Spinal cord (tissue), 10 donors: ENCODE measurements around the gene KRT83. TPM values are rescaled to one million over a fixed set of nuclear protein-coding genes. Genes with fewer than 3 reads are reported as not detected.
"Not testable (repeated sequence)": the region's sequence is repeated elsewhere in the genome, so short reads cannot be mapped to it uniquely, and the experiment has no call there.

Experiments used
- DNase-seq, 6 donors: peaks; one replicate each; pipeline versions ENCODE4 v3.0.0 to v3.0.0-alpha.2; 2013 to 2015; ENCODE audit warnings: low spot score in 6 of 6, low read depth in 4 of 6
- H3K27ac ChIP-seq: one replicate; pipeline ENCODE4 v1.5.1; 2013; ENCODE audit warnings: low read depth, low read length, control low read depth
- H3K27me3 ChIP-seq: one replicate; pipeline ENCODE4 v1.6.1; 2013; ENCODE audit warnings: low read length; ENCODE audit not compliant: control insufficient read depth, insufficient read depth
- H3K36me3 ChIP-seq: one replicate; pipeline ENCODE4 v1.6.1; 2013; ENCODE audit warnings: low read length; ENCODE audit not compliant: control insufficient read depth, insufficient read depth
- H3K4me1 ChIP-seq: one replicate; pipeline ENCODE4 v1.6.1; 2013; ENCODE audit warnings: low read length; ENCODE audit not compliant: control insufficient read depth, insufficient read depth
- H3K4me3 ChIP-seq: one replicate; pipeline ENCODE4 v1.5.1; 2013; ENCODE audit warnings: low read depth, low read length, control low read depth
- H3K9me3 ChIP-seq: one replicate; pipeline ENCODE4 v1.6.1; 2013; ENCODE audit warnings: low read length; ENCODE audit not compliant: control insufficient read depth, insufficient read depth
- WGBS: methylation state at CpG from one replicate; pipeline ENCODE4 v1.1.5; 2013; ENCODE audit warnings: missing lambda C conversion rate; ENCODE audit not compliant: insufficient coverage; 5-methylcytosine and 5-hydroxymethylcytosine counted together
- polyA plus RNA-seq, 2 donors: library from polyadenylated mRNA; unstranded; fragments of 120-200 nt; gene quantifications; one replicate each; pipeline ENCODE4 v1.2.1, GENCODE V29; 2013; ENCODE audit not compliant: insufficient read length in 2 of 2
- total RNA-seq, 2 donors: library from RNA; depleted of rRNA in 1 of 2; stranded (reverse); fragments of 120-200 nt in 1 of 2; fragments of >200 nt in 1 of 2; gene quantifications; one replicate each; pipeline versions ENCODE4 v1.2.3 to v1.2.4, GENCODE V29; 2013 to 2014
- donor health status: healthy.

KRT83 gene
- total and polyA plus RNA-seq, 4 donors, result not detected

DNA sequence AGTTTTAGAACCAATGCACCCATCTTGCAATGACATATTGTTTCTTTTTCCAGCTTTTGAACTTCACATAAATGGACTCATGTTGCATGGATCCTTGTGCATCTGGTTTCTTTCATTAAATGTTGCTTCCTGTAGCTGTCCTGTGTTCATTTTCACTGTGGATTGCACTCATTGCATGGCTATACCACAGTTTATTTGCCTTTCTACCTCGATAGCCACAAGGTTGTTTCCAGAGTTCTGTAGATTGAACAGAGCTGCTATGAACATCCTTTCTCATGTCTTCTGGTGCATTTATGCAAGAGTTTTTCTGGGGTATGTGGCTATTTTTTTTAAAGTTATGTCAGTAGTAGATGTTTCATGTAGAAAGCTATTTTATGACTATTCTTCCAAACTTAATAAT lies 26.4 kb downstream of the KRT83 start:
- no peaks in the 10 kb centered on the region for H3K9me3 ChIP-seq
- no peak overlapping the region for H3K27ac ChIP-seq
- WGBS, result no CpG with 5 or more reads among the region's 1 CpG
- H3K4me3 ChIP-seq, result no peak overlapping the region
- H3K4me1 ChIP-seq, result no peaks in the 10 kb centered on the region
- H3K36me3 ChIP-seq, result no peaks in the 10 kb centered on the region
- H3K27me3 ChIP-seq, result peaks cover 4% of the 10 kb centered on the region
- no peak for DNase-seq

GRCh38 chr12:52293926-52294325 lies 27.3 kb downstream of the KRT83 start:
- no peak for DNase-seq
- no peaks in the 10 kb centered on the region for H3K4me1 ChIP-seq
- H3K27me3 ChIP-seq, result peaks cover 4% of the 10 kb centered on the region
- no CpG with 5 or more reads among the region's 1 CpG for WGBS
- no peaks in the 10 kb centered on the region for H3K36me3 ChIP-seq
- no peak overlapping the region for H3K27ac ChIP-seq
- no peak overlapping the region for H3K4me3 ChIP-seq
- no peaks in the 10 kb centered on the region for H3K9me3 ChIP-seq

GRCh38 chr12:52291267-52291935 lies 29.8 kb downstream of the KRT83 start, which contains the start of gene KRT81:
Gene KRT81, minus strand, starts transcription at chr12:52291534. Its CDS starts 69 bp downstream, at chr12:52291465.
- H3K27me3 ChIP-seq, result peaks cover 4% of the 10 kb centered on the region
- 26% methylated on average over 23 of the region's 32 CpGs for WGBS
- H3K36me3 ChIP-seq, result no peaks in the 10 kb centered on the region
- H3K4me1 ChIP-seq, result no peaks in the 10 kb centered on the region
- DNase-seq, result no peak
- no peak within 1 kb of the TSS for H3K4me3 ChIP-seq
- no peak within 1 kb of the TSS for H3K27ac ChIP-seq
- H3K9me3 ChIP-seq, result no peaks in the 10 kb centered on the region

DNA sequence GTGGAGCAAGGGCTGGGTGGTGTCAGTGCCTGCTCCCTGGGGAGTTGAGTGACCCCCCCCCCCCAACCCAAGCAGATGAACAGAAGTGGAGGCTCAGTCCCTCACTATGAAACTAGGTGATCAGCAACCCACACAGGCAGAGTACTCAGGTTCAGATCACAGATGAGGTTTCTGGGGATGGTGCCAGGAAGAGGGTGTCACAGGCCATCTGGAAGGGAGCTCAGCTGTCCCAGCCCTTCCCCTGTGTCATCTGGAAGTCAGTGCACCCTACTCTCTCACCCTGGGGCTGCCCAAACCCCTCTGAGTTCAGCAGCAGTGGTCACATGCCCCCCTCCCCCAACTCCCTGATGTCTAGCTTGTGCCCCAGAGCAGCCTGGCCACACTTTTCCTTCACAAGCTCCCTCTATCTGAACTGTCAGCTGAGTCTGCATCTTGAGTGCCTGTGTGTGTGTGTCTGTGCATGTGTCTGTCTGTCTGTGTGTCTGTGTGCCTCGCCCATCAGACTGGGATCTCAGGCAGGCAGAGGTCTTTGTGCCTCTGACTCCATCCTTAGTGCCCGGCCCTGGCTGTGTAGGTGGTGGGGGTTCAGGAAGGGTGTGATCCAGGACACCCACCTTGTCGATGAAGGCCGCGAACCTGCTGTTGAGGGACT lies 30.6 kb downstream of the KRT83 start:
- not testable (repeated sequence) for H3K4me1 ChIP-seq, H3K36me3 ChIP-seq, H3K27me3 ChIP-seq, DNase-seq, H3K4me3 ChIP-seq, H3K27ac ChIP-seq, H3K9me3 ChIP-seq
- WGBS, result no CpG with 5 or more reads among the region's 5 CpGs

DNA sequence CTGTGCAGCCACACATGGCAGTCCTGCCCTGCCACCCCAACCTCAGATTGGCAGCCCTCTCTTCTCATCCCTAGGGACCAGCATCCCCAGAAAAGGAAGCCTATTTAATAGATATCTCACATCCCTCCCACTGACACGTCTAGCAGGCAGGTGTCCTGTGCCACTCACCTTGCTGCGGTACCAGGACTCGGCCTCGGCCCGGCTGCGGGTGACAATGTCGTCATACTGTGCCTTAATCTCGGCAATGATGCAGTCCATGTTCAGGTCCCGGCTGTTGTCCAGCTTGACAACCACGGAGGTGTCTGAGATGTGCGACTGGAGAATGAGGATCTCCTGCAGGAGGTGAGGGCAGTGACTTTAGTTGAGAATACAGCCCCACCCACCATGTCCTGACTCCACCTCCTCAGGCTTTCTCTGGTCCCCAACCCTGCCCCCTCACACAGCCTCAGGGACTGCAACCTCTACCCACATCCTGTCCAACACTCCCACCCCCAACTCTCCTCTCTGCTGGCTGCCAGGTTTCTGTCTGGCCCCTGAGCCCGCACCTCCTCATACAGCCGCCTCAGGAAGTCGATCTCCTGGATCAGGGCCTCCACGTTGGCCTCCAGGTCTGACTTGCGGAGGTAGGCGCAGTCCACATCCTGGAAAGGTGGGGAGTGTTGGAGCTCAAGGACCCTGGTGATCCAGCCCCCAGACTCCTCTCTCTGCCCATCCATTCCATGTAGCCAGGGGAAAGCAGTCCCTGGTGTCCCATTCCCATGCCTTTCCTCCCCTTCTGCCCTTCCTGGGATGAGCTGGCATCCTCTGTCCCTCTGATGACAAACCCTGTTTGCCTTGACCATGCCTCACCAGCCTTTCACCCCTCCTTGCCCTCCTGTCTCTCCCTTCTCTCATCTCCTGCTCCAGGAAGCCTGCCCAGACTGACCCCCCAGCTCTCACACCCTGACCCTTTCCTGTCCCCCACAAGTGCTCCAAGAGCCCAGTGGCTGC lies 33.1 kb downstream of the KRT83 start:
- not testable (repeated sequence) for DNase-seq, H3K36me3 ChIP-seq, H3K27ac ChIP-seq, H3K27me3 ChIP-seq, H3K9me3 ChIP-seq, H3K4me1 ChIP-seq, H3K4me3 ChIP-seq
- 95% methylated on average over 4 of the region's 17 CpGs for WGBS

DNA sequence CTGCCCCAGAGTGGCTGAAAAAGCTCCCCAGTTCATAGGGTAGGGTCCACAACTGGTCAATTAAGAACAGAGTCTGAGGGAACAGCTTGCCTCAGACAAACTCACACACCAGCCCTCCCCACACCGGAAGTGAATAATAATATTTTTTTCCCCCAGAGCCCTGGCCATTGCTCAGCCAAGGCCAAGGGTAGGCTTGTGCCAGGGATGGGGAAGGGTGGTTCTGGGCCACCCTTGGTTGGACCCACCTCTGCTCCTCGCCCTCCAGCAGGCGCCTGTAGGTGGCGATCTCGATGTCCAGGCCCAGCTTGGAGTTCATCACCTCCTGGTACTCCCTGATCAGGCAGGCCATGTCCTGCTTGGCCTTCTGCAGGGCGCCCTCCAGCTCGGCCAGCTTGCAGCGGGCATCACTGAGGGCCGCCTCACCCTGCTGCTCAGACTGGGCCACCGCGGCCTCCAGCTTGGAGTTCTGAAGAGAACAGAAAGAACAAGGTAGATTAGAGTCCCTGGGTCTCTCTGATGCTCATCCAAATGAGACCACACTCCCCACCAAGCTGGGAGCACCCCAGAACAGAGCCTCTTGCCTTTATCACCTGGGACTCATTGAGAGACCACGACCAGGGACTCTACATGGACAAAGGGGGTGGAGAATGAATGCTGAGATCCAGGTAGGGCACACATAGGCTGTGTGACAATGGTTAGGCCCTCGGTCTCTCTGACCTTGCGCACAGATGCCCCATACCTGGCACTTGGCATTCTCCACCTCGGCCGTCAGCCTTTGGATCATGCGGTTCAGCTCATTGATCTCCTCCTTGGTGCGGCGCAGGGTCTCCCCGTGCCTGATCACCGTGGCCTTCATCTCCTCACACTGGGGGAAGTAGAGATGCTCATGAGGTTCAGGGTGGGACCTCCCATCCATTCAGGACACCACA lies 34.1 kb downstream of the KRT83 start:
- WGBS, result 100% methylated on average over 6 of the region's 21 CpGs
- DNase-seq, result not testable (repeated sequence)

DNA sequence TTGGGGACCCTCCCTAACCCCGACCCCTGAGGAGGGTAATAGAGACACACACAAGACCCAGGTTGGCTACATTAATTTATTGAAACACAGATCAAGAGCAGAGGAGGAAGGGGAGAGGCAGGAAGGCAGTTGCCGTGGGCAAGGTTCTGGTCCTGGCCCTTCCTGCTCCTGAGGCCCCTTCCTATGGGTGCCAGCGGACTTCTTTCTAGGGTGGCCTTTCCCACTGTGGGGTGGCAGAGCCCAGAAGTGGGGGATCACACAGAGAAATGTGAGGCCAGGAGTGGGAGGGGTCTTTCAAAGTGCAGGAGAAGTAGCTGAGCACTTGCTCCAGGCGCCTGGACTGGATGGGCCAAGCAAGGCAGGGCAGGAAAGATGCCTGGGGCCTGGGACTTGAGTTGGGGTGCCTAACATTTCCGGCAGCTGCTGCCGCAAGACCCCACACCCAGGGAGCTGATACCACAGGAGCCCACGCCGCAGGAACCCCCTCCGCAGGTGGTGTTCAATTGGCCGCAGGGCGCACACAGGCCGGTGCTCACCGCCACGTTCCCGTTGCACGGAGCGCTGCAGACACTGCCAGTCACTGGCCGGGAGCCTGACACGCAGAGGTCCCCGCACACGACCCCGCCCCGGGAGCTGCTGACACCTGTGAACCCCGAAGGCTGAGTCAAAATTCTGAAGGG lies 35.2 kb downstream of the KRT83 start:
- no peaks in the 10 kb centered on the region for H3K36me3 ChIP-seq
- 89% methylated on average over 23 of the region's 24 CpGs for WGBS
- H3K4me1 ChIP-seq, result no peaks in the 10 kb centered on the region
- H3K9me3 ChIP-seq, result no peaks in the 10 kb centered on the region
- H3K4me3 ChIP-seq, result no peak overlapping the region
- DNase-seq, result no peak
- no peaks in the 10 kb centered on the region for H3K27me3 ChIP-seq
- no peak overlapping the region for H3K27ac ChIP-seq

More for the DNA sequence above, 34.1 kb downstream of the KRT83 start:
- H3K36me3 ChIP-seq, H3K4me1 ChIP-seq, H3K4me3 ChIP-seq, H3K27ac ChIP-seq, H3K9me3 ChIP-seq, H3K27me3 ChIP-seq: not testable (repeated sequence)

DNA sequence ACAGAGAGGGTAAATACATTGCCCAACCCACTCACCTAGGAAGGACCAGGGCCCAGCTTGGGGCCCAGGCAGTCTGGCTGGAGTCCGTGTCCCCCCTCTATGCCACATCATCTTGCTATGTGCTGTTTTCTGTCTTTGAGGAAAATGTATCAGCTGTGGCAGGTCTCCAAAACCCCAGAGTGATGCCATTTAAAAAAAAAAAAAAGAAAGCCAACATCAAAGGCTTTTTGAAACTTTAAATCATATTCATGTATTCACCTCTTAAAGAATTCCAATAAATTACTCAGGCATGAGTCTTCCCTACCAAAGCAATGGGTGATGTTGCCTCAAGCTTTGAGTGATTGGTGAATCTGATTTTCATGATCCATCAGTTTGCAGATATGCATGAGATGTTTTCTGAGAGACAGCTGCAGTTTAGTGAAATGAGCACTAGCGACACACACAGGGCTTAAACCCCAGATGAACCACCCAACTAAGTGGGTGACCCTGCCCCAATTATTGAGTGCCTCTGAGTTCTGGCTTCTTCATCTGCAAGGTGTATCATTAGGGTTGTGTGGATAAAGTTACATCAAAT lies 35.9 kb downstream of the KRT83 start:
- no peaks in the 10 kb centered on the region for H3K27me3 ChIP-seq
- H3K27ac ChIP-seq, result no peak overlapping the region
- no peak for DNase-seq
- H3K9me3 ChIP-seq, result no peaks in the 10 kb centered on the region
- H3K4me3 ChIP-seq, result no peak overlapping the region
- H3K36me3 ChIP-seq, result no peaks in the 10 kb centered on the region
- no peaks in the 10 kb centered on the region for H3K4me1 ChIP-seq
- WGBS, result no CpG with 5 or more reads among the region's 2 CpGs
